GM19467 (cell line): ENCODE measurements around the gene SOWAHA.
"Not testable (repeated sequence)": the region's sequence is repeated elsewhere in the genome, so short reads cannot be mapped to it uniquely, and the experiment has no call there.

Experiments
- ATAC-seq: cut with Tn5 transposase; IDR thresholded peaks from one replicate; pipeline ENCODE4 v1.9.1; 2021; ENCODE audit warnings: mild to moderate bottlenecking, moderate library complexity; ENCODE audit not compliant: unreplicated experiment

Gene SOWAHA

DNA sequence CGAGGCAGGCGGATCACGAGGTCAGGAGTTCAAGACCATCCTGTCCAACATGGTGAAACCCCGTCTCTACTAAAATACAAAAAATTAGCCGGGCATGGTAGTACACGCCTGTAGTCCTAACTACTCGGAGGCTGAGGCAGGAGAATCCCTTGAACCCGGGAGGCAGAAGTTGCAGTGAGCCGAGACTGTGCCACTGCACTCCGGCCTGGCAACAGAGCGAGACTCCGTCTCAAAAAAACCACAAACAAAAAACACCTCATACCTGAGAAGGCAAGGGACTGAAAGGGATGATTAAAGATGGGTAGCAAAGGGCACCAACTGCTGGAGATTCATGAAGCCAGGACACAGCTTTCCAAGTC lies 6.3 kb upstream of the SOWAHA start:
- ATAC-seq: not testable (repeated sequence)

DNA sequence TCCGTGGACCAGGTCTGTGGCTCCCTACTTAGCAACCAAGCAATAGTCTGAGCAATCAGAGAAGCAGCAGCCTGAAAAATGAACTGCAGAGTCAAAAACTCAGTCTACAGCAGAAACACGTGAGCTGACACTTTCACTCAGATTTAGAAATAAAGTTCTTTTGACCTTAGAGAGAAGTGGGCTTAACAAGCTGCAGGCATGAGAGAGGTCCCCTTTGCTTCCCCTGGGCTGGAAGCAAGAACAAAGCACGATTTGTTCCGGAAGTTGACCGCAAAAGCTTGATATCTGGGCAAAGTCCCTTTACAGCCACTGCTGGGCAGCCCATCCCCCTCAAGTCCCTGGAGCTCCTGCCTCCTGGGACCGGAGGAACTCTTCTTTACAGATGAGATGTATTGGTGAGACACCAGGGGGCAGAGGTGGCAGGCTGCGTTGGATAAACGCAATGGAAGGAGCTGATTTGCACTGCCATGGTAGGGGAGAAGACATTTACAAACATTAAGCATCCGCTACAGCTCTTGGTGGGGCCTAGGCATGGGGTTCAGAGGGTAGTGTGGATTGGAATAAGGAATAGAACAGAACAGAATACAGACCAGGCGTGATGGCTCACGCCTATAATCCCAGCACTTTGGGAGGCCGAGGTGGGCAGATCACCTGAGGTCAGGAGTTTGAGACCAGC lies 5.8 kb upstream of the SOWAHA start:
- ATAC-seq: no peak

DNA sequence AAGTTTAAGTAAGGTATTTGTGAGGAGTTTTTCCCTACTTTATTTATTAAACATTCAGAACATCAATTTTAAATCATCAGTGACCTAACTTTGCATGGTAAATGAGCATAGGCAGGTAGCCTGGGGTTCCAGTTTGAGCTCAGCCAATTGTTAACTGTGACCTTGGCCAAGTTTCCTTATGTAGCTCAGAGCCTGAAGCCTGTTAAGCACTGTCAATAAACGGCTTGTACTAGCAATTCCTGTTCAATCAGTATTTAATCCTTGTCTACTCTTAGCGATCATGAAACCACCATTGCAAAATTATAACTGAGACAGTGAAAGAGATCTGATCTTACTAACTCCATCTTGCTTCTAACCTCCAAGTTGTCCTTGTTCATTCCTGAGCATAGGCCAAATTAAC lies 4.7 kb upstream of the SOWAHA start:
- ATAC-seq: no peak

DNA sequence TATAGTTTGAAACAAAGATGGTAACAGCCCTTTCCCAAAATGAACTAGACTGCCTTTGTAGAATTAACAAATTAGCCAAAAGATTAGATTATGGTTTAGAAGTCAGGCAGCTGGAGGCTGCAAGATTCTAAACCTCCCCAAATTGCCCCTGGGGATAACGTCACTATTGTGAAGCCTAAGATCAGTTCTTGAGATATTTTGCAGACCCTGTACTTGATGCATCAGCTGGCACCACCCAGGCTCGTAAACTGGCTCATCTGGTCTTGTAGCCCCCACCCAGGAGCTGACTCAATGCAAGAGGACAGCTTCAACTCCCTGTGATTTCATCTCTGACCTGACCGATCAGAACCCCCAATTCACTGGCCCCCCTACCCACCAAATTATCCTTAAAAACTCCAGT lies 4.2 kb upstream of the SOWAHA start:
- ATAC-seq: no peak

DNA sequence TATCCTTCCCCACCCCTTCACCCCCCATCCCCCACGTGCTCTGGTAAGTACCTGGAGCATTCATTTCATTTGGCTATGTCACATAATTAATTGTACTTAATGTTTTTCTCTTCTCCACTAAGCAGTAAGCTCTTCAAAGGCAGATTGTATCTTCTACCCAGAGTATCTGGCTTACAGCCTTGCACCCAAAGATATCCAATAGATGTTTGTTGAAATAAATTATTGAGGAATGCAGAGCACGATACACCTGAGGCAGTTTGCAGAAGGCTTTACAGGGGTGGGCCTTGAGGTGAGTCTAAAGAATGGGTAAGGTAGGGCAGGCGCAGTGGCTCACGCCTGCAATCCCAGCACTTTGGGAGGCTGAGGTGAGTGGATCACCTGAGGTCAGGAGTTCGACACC lies 2.5 kb upstream of the SOWAHA start:
- no peak for ATAC-seq

DNA sequence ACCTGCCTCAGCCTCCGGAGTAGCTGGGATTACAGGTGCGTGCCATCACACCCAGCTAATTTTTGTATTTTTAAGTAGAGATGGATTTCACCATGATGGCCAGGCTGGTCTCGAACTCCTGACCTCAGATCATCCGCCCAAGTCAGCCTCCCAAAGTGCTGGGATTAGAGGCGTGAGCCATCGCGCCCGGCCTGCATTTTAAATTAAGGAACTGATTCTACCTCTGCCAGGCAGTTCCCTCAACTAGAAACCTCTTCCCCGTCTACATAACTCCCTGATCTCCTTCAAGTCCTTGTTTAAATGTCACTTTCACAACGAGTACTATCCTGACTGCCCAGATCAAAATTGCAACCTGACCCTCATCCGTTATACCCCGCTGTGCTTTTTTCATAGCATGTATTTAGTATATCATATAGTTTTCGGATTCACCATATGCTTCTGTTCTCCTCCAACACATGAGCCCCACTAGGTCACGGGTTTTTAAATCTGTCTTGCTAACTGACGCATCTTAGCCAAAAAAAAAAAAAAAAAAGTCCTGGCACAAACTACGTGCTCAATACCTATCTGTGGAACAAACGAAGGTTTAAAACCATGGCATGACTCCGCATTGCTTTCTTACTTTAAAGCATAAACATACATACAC lies 858 bp upstream of the SOWAHA start:
- no peak for ATAC-seq

DNA sequence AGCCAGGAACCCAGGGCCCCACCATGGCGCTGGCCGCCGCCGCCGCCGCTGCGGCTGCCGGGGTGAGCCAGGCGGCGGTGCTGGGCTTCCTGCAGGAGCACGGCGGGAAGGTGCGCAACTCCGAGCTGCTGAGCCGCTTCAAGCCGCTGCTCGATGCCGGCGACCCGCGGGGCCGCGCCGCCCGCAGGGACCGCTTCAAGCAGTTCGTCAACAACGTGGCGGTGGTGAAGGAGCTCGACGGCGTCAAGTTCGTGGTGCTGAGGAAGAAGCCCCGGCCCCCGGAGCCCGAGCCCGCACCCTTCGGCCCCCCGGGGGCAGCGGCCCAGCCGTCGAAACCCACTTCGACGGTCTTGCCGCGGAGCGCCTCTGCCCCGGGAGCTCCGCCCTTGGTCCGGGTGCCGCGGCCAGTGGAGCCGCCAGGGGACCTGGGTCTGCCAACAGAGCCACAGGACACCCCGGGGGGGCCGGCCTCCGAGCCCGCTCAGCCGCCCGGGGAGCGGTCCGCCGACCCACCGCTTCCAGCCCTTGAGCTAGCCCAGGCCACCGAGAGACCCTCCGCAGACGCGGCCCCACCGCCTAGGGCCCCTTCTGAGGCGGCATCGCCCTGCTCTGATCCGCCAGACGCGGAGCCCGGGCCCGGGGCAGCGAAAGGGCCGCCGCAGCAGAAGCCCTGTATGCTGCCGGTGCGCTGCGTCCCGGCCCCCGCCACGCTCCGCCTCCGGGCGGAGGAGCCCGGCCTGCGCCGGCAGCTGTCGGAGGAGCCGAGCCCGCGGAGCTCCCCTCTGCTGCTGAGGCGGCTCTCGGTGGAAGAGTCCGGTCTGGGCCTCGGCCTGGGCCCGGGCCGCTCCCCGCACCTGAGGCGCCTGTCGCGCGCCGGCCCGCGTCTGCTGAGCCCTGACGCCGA lies 749 bp downstream of the SOWAHA start:
- ATAC-seq: no peak

DNA sequence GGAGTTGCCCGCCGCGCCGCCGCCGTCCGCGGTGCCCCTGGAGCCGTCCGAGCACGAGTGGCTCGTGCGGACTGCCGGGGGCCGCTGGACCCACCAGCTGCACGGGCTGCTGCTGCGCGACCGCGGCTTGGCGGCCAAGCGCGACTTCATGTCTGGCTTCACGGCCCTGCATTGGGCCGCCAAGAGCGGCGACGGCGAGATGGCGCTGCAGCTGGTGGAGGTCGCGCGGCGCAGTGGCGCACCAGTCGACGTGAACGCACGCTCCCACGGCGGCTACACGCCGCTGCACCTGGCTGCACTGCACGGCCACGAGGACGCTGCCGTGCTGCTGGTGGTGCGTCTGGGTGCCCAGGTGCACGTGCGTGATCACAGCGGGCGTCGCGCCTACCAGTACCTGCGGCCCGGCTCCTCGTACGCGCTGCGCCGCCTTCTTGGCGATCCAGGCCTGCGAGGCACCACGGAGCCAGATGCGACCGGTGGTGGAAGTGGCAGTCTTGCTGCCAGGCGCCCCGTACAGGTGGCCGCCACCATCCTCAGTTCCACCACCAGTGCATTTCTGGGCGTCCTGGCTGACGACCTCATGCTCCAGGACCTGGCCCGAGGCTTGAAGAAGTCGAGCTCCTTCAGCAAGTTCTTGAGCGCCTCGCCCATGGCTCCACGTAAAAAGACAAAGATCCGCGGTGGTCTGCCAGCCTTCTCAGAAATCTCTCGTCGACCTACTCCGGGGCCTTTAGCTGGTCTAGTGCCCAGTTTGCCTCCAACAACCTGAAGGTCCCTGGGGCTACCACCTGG lies 1.6 kb downstream of the SOWAHA start:
- ATAC-seq: no peak

DNA sequence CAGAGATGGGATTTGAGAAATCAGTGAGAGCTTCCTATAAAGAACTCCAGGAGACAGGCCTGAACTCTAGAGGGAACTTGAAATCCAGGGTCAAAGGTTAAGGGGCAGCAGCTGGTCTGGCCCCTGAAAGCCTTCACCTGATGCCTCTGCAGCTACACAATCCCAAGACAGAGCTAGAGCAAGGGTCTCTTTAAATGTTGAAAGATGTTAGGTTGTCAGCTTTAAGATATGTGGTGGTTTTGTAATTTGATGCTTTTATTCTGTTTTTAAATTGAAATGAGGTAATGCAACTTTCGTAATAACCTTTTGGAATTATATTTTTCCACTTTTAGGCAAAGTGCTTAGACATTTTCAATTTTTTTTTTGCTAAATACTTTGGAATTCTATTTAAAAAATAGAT lies 2.4 kb downstream of the SOWAHA start:
- ATAC-seq: no peak

DNA sequence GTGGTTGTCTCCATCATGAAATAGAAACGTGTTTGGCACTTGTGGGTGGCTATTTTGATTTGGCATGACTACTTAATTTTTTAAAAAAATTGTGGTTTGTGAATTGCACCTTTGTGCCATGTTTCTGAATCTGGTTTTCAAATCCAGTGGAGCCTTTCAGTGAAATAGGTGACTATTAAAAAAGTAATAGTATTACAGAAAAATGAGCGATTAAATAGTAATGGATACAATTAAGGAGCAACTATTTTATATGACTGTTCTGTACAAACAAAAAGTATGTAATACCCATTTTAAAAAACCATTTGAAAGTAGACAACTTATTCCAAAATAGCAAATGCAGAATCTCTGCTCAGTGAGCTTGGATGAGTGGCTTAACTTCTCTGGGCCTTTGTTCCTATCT lies 3.0 kb downstream of the SOWAHA start:
- no peak for ATAC-seq

DNA sequence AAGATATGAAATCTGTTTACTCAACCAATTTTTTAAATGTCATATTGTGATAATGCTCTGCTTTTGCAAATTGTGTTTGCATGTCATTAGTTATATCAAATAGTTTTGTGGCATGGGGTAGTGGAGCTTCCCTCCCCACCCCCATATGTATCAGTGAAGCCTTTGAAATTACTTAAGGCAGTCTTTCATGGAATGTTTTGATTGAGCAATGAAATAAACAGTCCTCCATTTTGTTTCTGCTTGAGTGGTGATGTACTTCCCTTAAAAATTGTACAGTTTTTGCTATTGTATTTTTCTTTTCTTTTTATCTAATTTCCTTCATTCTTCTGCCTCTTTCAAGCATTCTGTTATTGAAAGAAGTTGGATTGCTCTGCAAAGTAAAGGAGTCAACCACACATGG lies 3.5 kb downstream of the SOWAHA start:
- no peak for ATAC-seq

DNA sequence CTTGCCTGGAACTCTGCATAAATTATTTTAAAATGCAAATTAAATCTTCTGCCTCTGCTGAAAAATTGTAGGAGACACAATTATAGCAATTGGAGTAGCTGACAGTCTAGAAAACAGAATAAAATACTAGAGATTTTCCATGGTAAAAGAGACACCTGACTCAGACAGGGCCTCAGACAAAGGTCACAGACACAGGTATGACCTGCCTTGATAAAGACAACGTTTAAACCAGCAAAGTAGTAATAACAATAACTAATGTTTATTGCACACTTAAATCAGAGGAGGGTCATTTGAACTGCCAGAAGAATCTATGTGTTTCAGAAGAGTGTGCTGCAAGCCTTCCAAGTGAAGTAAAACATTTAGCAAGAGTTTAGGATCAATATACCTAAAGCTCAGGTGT lies 3.9 kb downstream of the SOWAHA start:
- no peak for ATAC-seq

DNA sequence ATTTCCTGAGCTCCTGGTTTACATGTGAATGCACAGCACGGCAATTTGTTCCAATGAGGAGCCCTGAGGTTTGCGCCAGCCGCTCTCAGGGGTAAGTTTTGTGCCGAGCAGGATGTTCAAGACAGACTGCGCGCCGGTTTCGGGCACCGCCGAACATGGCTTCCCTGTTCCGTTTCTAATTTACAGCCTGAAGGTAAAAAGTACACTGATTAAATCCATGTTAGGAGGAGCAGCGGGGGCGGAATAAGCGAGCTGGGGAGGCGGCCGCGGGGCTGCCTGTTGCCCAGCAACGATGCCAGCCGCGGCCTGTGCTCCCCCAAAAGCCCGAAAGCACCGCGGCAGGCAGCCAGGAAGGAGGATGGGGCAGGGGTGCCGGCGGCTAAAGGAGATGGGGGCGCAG lies 6.4 kb downstream of the SOWAHA start:
- no peak for ATAC-seq

DNA sequence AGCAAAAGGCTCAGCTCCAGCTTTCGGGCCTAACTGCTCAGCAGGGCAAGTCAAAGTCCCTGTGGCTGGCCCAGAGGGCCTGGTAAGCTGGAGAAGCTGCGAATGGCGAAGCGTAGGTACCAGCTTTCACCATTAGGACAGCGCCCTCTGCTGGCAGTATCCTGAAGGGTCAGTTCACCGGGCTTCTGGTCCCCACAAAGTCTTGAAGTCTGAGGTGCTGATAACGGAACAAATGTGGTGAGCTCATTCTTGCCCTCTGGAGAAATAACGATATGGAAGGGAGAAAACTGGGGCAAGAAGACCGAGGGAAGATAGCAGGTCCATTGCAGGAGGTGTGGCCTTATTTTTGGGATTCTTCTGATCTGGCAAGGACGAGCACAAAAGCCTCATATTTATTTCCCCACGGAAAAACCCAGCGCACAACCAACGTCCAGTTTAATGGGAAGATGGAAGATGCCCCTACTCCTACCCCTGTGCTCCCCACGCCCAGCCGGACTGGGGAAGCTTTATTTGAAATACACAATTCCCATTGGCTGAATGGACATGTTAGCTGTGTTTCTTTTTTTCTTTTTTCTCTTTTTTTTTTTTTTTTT lies 7.2 kb downstream of the SOWAHA start:
- peak; percentile 72 for ATAC-seq

DNA sequence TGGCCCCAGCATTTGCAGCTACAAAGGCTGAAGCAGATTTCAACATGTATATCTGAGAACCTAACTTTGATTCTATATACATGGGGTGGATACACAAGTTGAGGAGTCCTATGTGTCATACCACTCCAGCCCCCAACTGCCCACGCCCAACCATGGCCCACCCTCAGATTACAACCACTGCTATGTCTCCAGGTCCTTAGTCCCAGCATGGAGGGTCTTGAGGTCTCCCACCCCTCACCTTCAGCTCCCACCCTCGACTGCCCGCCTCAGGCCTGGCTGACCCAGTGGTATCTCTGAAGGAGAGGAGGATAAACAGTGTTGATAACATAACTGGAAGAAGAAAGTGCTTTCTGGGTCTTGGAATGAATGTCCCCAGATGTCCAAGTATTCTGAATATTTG lies 8.2 kb downstream of the SOWAHA start:
- no peak for ATAC-seq

DNA sequence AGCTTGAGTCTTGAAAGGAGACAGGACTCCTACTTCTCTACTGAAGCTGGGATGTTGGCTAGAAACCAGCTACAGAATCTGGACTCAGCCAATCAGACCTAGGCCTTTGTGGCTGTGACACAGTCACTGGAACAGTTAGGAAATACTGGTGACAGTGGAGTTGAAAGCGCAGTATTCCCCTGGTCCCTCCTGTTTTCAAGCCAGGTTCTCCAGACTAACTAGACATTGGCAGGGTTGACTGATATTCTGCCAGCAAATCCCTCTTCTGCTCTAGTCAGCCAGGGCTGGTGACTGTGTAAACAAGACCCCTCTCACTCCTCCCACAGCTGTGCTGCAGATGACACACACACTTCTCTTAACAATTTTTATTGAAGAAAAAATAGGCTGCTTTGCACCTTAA lies 8.7 kb downstream of the SOWAHA start:
- no peak for ATAC-seq

DNA sequence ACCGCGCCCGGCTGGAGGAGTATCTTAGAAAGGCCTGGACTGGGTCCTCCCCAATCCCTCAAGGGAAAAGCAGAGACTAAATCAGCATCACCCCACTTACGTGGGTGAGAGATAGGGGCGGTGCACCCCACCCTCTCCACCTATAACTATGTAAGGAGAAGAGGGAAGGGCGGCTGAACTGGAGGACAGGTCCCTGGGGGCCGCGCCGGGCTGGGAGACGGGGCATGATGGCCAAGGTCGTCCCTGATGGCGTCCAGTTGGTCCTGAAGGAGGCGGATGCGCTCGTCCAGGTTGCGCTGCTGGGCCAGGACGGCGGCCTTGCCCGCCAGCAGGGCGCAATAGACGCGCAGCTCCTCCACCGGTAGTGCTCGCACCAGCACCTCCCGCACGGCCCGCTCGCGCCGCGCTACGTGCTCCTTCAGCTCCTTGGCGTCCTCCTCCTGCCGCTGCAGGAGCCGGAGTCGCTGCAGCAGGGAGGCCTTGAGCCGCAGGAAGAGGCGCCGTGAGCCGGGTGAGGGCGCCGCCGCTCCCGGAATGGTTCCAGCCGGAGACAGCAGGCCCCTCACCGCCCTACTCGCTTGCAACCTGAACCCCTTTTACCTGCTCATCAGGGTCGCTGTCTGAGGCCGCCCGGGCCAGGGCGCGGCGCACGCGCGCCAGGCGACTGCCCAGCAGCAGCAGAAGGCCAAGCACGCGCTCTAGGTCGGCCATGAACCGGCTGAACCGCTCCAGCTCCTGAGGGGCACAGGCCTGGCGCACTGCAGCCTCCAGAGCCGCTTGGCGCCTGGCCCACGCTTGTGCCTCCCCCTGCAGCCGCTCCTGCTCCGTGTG lies 9.8 kb downstream of the SOWAHA start:
- ATAC-seq: no peak

DNA sequence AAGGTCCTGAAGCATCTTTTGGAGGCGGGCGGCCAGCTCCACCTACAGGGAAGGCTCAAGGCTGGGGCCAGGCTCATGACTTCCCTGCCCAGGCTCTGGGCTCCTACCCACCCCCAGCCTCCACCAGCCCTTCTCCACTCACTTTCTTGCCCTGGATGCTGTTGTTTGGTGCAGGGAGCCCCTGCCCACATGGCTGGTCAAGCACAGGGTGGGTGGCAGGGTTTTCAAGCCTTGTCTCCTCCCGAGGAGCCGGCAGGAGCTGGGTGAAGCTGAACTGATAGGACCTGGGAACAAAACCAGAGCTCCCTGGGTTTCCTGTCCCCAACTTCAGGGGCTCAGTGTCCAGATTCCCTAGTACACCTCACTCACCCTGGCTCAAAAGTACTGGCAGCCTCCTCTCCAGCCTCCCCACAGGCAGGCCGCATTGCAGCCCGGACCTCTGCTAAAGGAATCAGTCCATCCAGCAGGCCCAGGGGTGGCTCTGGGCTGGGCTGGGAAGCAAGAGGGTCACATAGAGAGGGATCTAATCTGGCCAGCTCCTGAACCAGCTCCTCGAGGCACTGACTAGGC lies 10.5 kb downstream of the SOWAHA start:
- no peak for ATAC-seq

DNA sequence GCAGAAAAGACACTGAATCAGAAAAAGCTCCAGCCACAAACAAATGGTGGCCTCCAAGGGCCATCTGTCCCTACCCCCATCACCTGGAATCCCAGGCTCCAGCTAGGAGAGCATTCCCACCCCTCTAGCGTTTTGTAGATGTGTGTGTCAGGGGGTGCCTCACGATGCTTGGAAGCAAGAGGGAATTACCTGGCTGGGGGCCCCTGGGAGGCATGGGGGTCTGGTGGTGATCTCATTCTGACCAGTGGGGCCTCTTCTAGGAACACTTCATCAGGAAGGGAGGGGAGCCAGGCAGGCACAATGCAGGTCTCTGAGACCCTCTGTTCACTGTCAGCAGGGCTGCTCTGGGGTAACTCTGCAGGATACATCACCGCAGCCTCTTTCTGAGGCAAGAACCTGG lies 11.3 kb downstream of the SOWAHA start:
- ATAC-seq: no peak
